GM12878 (cell line): ENCODE results near the gene RAPH1. TPM values are rescaled to one million over a fixed set of nuclear protein-coding genes. Genes with fewer than 3 reads are reported as not detected.

Experiments
- ATAC-seq: fragments of 200-7000 bp; cut with Tn5 transposase; 3 replicates; pipeline ENCODE4 v1.9.1; 2020; ENCODE audit warnings: mild to moderate bottlenecking, moderate library complexity
- BruUV-seq: library from RNA; stranded (reverse); fragments of 400-500 nt; replicated peaks from 2 replicates; lab custom pipeline; 2021; lab: Mats Ljungman, UMichigan
- CTCF ChIA-PET: fragments of 300-600 bp; sonication (Branson Sonifier 250); formaldehyde crosslinking; extraction: SDS; loops from one replicate; lab custom pipeline; 2021; ENCODE audit warnings: inconsistent platforms; lab: Yijun Ruan, JAX
- POLR2A ChIA-PET: fragments of 350-600 bp; formaldehyde crosslinking; extraction: SDS; loops from one replicate; lab custom pipeline; 2021; ENCODE audit warnings: inconsistent platforms; lab: Charles Lee
- RAD21 ChIA-PET: fragments of 300-600 bp; sonication (Branson Sonifier 250); formaldehyde crosslinking; loops from one replicate; lab custom pipeline; 2023; ENCODE audit warnings: antibody characterized with exemption; ENCODE audit not compliant: unreplicated experiment; lab: Charles Lee
- SMC1A ChIA-PET: fragments of 300-600 bp; sonication (Branson Sonifier 250); formaldehyde crosslinking; loops from one replicate; lab custom pipeline; 2023; ENCODE audit not compliant: unreplicated experiment, uncharacterized antibody; lab: Charles Lee
- DNase-seq: peaks from one replicate; pipeline ENCODE4 v3.0.0-alpha.2; 2011; ENCODE audit warnings: low read depth, low spot score
- FAIRE-seq: peaks from 3 replicates; lab custom pipeline; 2011; peaks lifted over from hg19 to GRCh38; lab: Jason Lieb, UNC
- H2AFZ ChIP-seq: 2 replicates; pipeline ENCODE4 v1.6.0; 2011; ENCODE audit warnings: low read depth, low read length, control low read depth; ENCODE audit not compliant: control insufficient read depth
- H3K27ac ChIP-seq: 2 replicates; pipeline ENCODE4 v1.5.1; 2011; ENCODE audit warnings: control low read depth; ENCODE audit not compliant: control insufficient read depth, insufficient read depth
- H3K27me3 ChIP-seq, 2 experiments: replicated peaks in 1 of 2; 2 replicates each; pipeline versions ENCODE4 v1.6.0 to v1.6.1; 2011; ENCODE audit warnings: low read length in 1 of 2; ENCODE audit not compliant: control insufficient read depth in 2 of 2, insufficient read depth in 2 of 2
- H3K36me3 ChIP-seq, 2 experiments: 2 replicates each; pipeline ENCODE4 v1.5.1; 2011; ENCODE audit warnings: low read length in 1 of 2; ENCODE audit not compliant: control insufficient read depth in 2 of 2, insufficient read depth in 2 of 2
- H3K4me1 ChIP-seq: 2 replicates; pipeline ENCODE4 v1.6.1; 2011; ENCODE audit warnings: mild to moderate bottlenecking, low read length, moderate library complexity, mixed read lengths; ENCODE audit not compliant: control insufficient read depth, insufficient read depth
- H3K4me2 ChIP-seq: 2 replicates; pipeline ENCODE4 v1.6.0; 2011; ENCODE audit warnings: control low read depth; ENCODE audit not compliant: control insufficient read depth, insufficient read depth
- H3K4me3 ChIP-seq: fragments of 200-600 bp; sonication (generic); 2 replicates; pipeline ENCODE4 v1.5.1; 2016
- H3K79me2 ChIP-seq: 2 replicates; pipeline ENCODE4 v1.6.0; 2011; ENCODE audit warnings: low read length; ENCODE audit not compliant: control insufficient read depth, insufficient read depth
- H3K9ac ChIP-seq: 2 replicates; pipeline ENCODE4 v1.8.0; 2011; ENCODE audit warnings: low read length, control low read depth, mixed read lengths; ENCODE audit not compliant: control insufficient read depth, insufficient read depth
- H3K9me3 ChIP-seq: replicated peaks from 3 replicates; pipeline ENCODE4 v1.5.1; 2011; ENCODE audit warnings: mild to moderate bottlenecking, low read length; ENCODE audit not compliant: control insufficient read depth, insufficient read depth
- H4K20me1 ChIP-seq: 2 replicates; pipeline ENCODE4 v1.6.0; 2011; ENCODE audit not compliant: control insufficient read depth, insufficient read depth
- CBX5 ChIP-seq: sonication (generic); IDR thresholded peaks from 2 replicates; pipeline ENCODE4 v1.6.1; 2016; ENCODE audit warnings: low read depth, moderate library complexity, mild to moderate bottlenecking, inconsistent platforms
- CEBPB ChIP-seq, 2 experiments: fragments of 150-350 bp in 1 of 2; IDR thresholded peaks; 2 replicates each; pipeline ENCODE4 v1.6.1; 2012 to 2014; ENCODE audit warnings: low read depth in 2 of 2, low read length in 2 of 2, borderline replicate concordance in 1 of 2, inconsistent platforms in 1 of 2
- CHD2 ChIP-seq: IDR thresholded peaks from 2 replicates; pipeline ENCODE4 v1.6.1; 2011; ENCODE audit warnings: low read depth, low read length, improper control_type of control experiment, borderline replicate concordance
- CREM ChIP-seq: IDR thresholded peaks from 2 replicates; pipeline ENCODE4 v1.6.1; 2014; ENCODE audit warnings: antibody characterized with exemption, low read depth
- EZH2 ChIP-seq: IDR thresholded peaks from 2 replicates; pipeline ENCODE4 v1.6.1; 2012; ENCODE audit warnings: low read depth, mild to moderate bottlenecking, control low read depth, inconsistent platforms, low read length, borderline replicate concordance; ENCODE audit not compliant: control insufficient read depth
- IRF3 ChIP-seq: fragments of 450-650 bp; IDR thresholded peaks from 2 replicates; pipeline ENCODE4 v1.6.1; 2014; ENCODE audit warnings: mild to moderate bottlenecking
- NR2C1 ChIP-seq: fragments of 450-650 bp; IDR thresholded peaks from 2 replicates; pipeline ENCODE4 v1.6.1; 2017; ENCODE audit warnings: antibody characterized with exemption, mild to moderate bottlenecking, moderate library complexity
- NR2F1 ChIP-seq: fragments of 450-650 bp; conservative IDR thresholded peaks from 2 replicates; pipeline ENCODE4 v1.6.1; 2017; ENCODE audit warnings: mild to moderate bottlenecking
- PBX3 ChIP-seq: IDR thresholded peaks from 2 replicates; pipeline ENCODE4 v1.6.1; 2011; ENCODE audit warnings: mild to moderate bottlenecking, low read depth, low read length, moderate library complexity; ENCODE audit not compliant: insufficient replicate concordance
- SPI1 ChIP-seq: IDR thresholded peaks from 2 replicates; pipeline ENCODE4 v1.6.1; 2011; ENCODE audit warnings: low read depth, mild to moderate bottlenecking, low read length, moderate library complexity, borderline replicate concordance; ENCODE audit not compliant: insufficient read depth
- STAT3 ChIP-seq: IDR thresholded peaks from 2 replicates; pipeline ENCODE4 v1.6.1; 2011; ENCODE audit warnings: low read depth, low read length, improper control_type of control experiment
- YBX1 ChIP-seq: fragments of 450-650 bp; IDR thresholded peaks from 2 replicates; pipeline ENCODE4 v1.6.1; 2016; ENCODE audit warnings: antibody characterized with exemption
- WGBS: methylation state at CpG from one replicate; pipeline ENCODE4 v1.1.6; 2016; ENCODE audit warnings: low lambda C conversion rate; ENCODE audit not compliant: insufficient replicate concordance, insufficient coverage; ENCODE audit errors: missing lambda C conversion rate; 5-methylcytosine and 5-hydroxymethylcytosine counted together
- in situ Hi-C: fragments of 300-500 bp; cut with MboI; formaldehyde crosslinking; loops from 9 replicates; pipeline ENCODE4 v1.14.3; 2018; ENCODE audit warnings: mixed read lengths
- intact Hi-C: fragments of 100-400 bp; cut with micrococcal nuclease; formaldehyde crosslinking; loops from one replicate; pipeline ENCODE4 v1.14.2; 2022; ENCODE audit not compliant: unreplicated experiment
- polyA plus RNA-seq, 11 experiments: library from polyadenylated mRNA; depleted of rRNA in 4 of 11; unstranded in 6 of 11; stranded (reverse) in 5 of 11; fragments of >200 nt; fragmentation: Nextera tagmentation in 4 of 11; fragmentation: Illumina TruSeq in 1 of 11; extraction: Ambion mirVana in 4 of 11; extraction: Trizol in 1 of 11; gene quantifications; 1 replicate in 1 of 11; 2 replicates in 10 of 11; pipeline versions ENCODE4 v1.2.1 to v1.2.3, GENCODE V29; 2011 to 2016; ENCODE audit warnings: inconsistent platforms in 2 of 11, missing spikeins in 2 of 11, low read depth in 1 of 11
- total RNA-seq, 4 experiments: library from RNA; depleted of rRNA in 3 of 4; stranded (reverse); fragments of >200 nt in 3 of 4; fragmentation: Illumina TruSeq in 1 of 4; extraction: Trizol in 1 of 4; gene quantifications; 2 replicates each; pipeline versions ENCODE4 v1.2.1 to v1.2.3, GENCODE V29; 2013 to 2021
- TF ChIP-seq, protein P1 (sequence below): fragments of 450-650 bp; IDR thresholded peaks from 2 replicates; pipeline ENCODE4 v1.6.1; 2017; ENCODE audit warnings: low read depth, mild to moderate bottlenecking, moderate library complexity

RAPH1 gene
- total and polyA plus RNA-seq, 10 of the 15 experiments (the other 5 are each of a cell fraction or from before 2014, with no cell fraction given), result 0.09 to 0.90 (median 0.21) TPM; not detected in 7

- Histone ChIP-seq H2AFZ (no peak overlapping the region), H3K9me3 (no peaks in the 10 kb centered on the region), H3K27me3 (no peaks in the 10 kb centered on the region), H3K4me1 (no peaks in the 10 kb centered on the region), H3K36me3 (no peaks in the 10 kb centered on the region), H3K4me2 (no peak overlapping the region), H3K4me3 (no peak overlapping the region), H3K79me2 (no peaks in the 10 kb centered on the region), H4K20me1 (no peaks in the 10 kb centered on the region), H3K27ac (no peak overlapping the region), H3K9ac (no peak overlapping the region)
- ChIA-PET SMC1A (interaction anchor here (1.7 kb wide), 1 partner anchor 9 kb away, joined by 3 read pairs; no protein-coding TSS in a partner anchor), POLR2A (no interaction called here), CTCF (no interaction called here), RAD21 (no interaction called here)
- in situ Hi-C loops (loop anchor here (10.0 kb wide), 1 partner anchor 868 kb away; no protein-coding TSS in a partner anchor), intact Hi-C loops (no loop called here)
- no peak for ATAC-seq
- 86% methylated on average over 5 of the region's 5 CpGs for WGBS
- BruUV-seq, result no TSS peak
- no peak for FAIRE-seq
- TF ChIP-seq CBX5 (no peak), YBX1 (no peak), STAT3 (no peak), CHD2 (no peak), IRF3 (no peak), NR2C1 (no peak), CREM (no peak), EZH2 (no peak), CEBPB (IDR thresholded peaks at IDR 0.05; ENCODE audit: borderline replicate concordance in 1 of 2, low read depth in 2 of 2, low read length in 2 of 2) (no peak), SPI1 (no peak), NR2F1 (no peak), PBX3 (no peak)
- TF ChIP-seq, protein P1, sequence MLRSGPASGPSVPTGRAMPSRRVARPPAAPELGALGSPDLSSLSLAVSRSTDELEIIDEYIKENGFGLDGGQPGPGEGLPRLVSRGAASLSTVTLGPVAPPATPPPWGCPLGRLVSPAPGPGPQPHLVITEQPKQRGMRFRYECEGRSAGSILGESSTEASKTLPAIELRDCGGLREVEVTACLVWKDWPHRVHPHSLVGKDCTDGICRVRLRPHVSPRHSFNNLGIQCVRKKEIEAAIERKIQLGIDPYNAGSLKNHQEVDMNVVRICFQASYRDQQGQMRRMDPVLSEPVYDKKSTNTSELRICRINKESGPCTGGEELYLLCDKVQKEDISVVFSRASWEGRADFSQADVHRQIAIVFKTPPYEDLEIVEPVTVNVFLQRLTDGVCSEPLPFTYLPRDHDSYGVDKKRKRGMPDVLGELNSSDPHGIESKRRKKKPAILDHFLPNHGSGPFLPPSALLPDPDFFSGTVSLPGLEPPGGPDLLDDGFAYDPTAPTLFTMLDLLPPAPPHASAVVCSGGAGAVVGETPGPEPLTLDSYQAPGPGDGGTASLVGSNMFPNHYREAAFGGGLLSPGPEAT, result no peak
- DNase-seq, result no peak
These were observed 92.6 kb downstream of the RAPH1 start for GRCh38 chr2:203442463-203442862.
